ENCODE data around the gene MYPN. TPM values are rescaled to one million over a fixed set of nuclear protein-coding genes. Genes with fewer than 3 reads are reported as not detected.

MYPN gene
- total RNA-seq, 2 experiments from 2014 or later, result not detected

GRCh38 chr10:68073631-68074030 is 35.7 kb upstream of the MYPN start:
- peak overlapping the region; percentile 93 for H3K4me3 Mint-ChIP-seq
- intact Hi-C loops (cut with DNase I, micrococcal nuclease), result loop anchor here (2.0 to 10.0 kb wide), 9 partner anchors 41 to 831 kb away; partner anchors contain the start of genes SIRT1 (in 2 of the 2), CCAR1 (in 1 of the 2), DDX50 (in 1 of the 2) and RUFY2 (in 1 of the 2)
- H3K9me3 Mint-ChIP-seq, result no peaks in the 10 kb centered on the region
- no peaks in the 10 kb centered on the region for H3K27me3 Mint-ChIP-seq
- ChIA-PET POLR2A (interaction anchor here (1.7 kb wide), 1 partner anchor 13 kb away, joined by 7 read pairs; no protein-coding TSS in a partner anchor), CTCF (no interaction called here)
- no peak for DNase-seq
- no peak for TF ChIP-seq CTCF (IDR thresholded peaks at IDR 0.05)
- no peak for ATAC-seq (ENCODE audit: poor library complexity)
- peaks cover 20% of the 10 kb centered on the region for H3K36me3 ChIP-seq (ENCODE audit: insufficient read depth, low read length)
- peaks cover 44% of the 10 kb centered on the region for H3K36me3 Mint-ChIP-seq (ENCODE audit: low read depth)
- H3K4me1 Mint-ChIP-seq (ENCODE audit: low read depth), result peaks cover 55% of the 10 kb centered on the region
- no peaks in the 10 kb centered on the region for H3K9me3 ChIP-seq (ENCODE audit: control insufficient read depth in 1 of 2, insufficient read depth in 1 of 2, low read length in 2 of 2)
- peak overlapping the region; percentile 88 for H3K4me3 ChIP-seq (ENCODE audit: low read length)
- H3K27ac Mint-ChIP-seq, result peak overlapping the region; percentile 89
- H3K27me3 ChIP-seq (ENCODE audit: control insufficient read depth in 1 of 2, insufficient read depth in 2 of 2, low read length in 2 of 2), result no peaks in the 10 kb centered on the region
- no peak overlapping the region for H3K27ac ChIP-seq (ENCODE audit: low read depth in 1 of 2, low read length in 2 of 2)
- peaks cover 6% of the 10 kb centered on the region for H3K4me1 ChIP-seq (ENCODE audit: insufficient read depth, low read length)

GRCh38 chr10:68074031-68074774 is 35.1 kb upstream of the MYPN start:
- H3K27ac ChIP-seq (ENCODE audit: low read depth in 1 of 2, low read length in 2 of 2), result peak overlapping the region; percentile 94
- H3K9me3 Mint-ChIP-seq, result no peaks in the 10 kb centered on the region
- H3K4me1 ChIP-seq (ENCODE audit: insufficient read depth, low read length), result peaks cover 6% of the 10 kb centered on the region
- no peaks in the 10 kb centered on the region for H3K9me3 ChIP-seq (ENCODE audit: control insufficient read depth in 1 of 2, insufficient read depth in 1 of 2, low read length in 2 of 2)
- no peaks in the 10 kb centered on the region for H3K27me3 ChIP-seq (ENCODE audit: control insufficient read depth in 1 of 2, insufficient read depth in 2 of 2, low read length in 2 of 2)
- H3K36me3 ChIP-seq (ENCODE audit: insufficient read depth, low read length), result peaks cover 14% of the 10 kb centered on the region
- no peak for ATAC-seq (ENCODE audit: poor library complexity)
- intact Hi-C loops (cut with DNase I, micrococcal nuclease), result loop anchor here (2.0 to 10.0 kb wide), 9 partner anchors 42 to 831 kb away; partner anchors contain the start of genes SIRT1 (in 2 of the 2), CCAR1 (in 1 of the 2), DDX50 (in 1 of the 2) and RUFY2 (in 1 of the 2)
- peak overlapping the region; percentile 88 for H3K4me3 ChIP-seq (ENCODE audit: low read length)
- H3K36me3 Mint-ChIP-seq (ENCODE audit: low read depth), result peaks cover 39% of the 10 kb centered on the region
- CTCF ChIA-PET, result no interaction called here
- TF ChIP-seq CTCF (IDR thresholded peaks at IDR 0.05), result no peak
- POLR2A ChIA-PET, result interaction anchor here (0.7 to 2.7 kb wide), 3 partner anchors 189 to 258 kb away, joined by 3 to 23 read pairs (median 5); partner anchors contain the start of genes HNRNPH3 and SIRT1
- H3K4me1 Mint-ChIP-seq (ENCODE audit: low read depth), result peaks cover 50% of the 10 kb centered on the region
- peak overlapping the region; percentile 89 for H3K27ac Mint-ChIP-seq
- H3K4me3 Mint-ChIP-seq, result peak overlapping the region; percentile 93
- peak in 2 of 14 experiments; percentile 29 to 30 for DNase-seq
- no peaks in the 10 kb centered on the region for H3K27me3 Mint-ChIP-seq

GRCh38 chr10:68074775-68075549 is 34.3 kb upstream of the MYPN start, which contains the start of gene HERC4:
Gene HERC4, minus strand, starts transcription at chr10:68075283. Its CDS starts 2,175 bp downstream, at chr10:68073108.
- Mint-ChIP-seq H3K27me3 (no peaks in the 10 kb centered on the region), H3K4me1 (ENCODE audit: low read depth) (peaks cover 47% of the 10 kb centered on the region), H3K27ac (peak within 1 kb of the TSS; percentile 89), H3K4me3 (peak within 1 kb of the TSS; percentile 93), H3K36me3 (ENCODE audit: low read depth) (peaks cover 32% of the 10 kb centered on the region), H3K9me3 (no peaks in the 10 kb centered on the region)
- ATAC-seq (ENCODE audit: poor library complexity), result peak; percentile 92
- ChIA-PET CTCF (no interaction called here), POLR2A (interaction anchor here (0.7 to 2.7 kb wide), 4 partner anchors 24 to 257 kb away, joined by 3 to 23 read pairs (median 4); partner anchors contain the start of genes HNRNPH3 and SIRT1)
- DNase-seq, result peak; percentile 84 to 97 (median 90)
- H3K4me3 ChIP-seq (ENCODE audit: low read length), result peak within 1 kb of the TSS; percentile 88
- H3K27me3 ChIP-seq (ENCODE audit: control insufficient read depth in 1 of 2, insufficient read depth in 2 of 2, low read length in 2 of 2), result no peaks in the 10 kb centered on the region
- intact Hi-C loops (cut with DNase I, micrococcal nuclease), result loop anchor here (2.0 to 10.0 kb wide), 10 partner anchors 43 to 830 kb away; partner anchors contain the start of genes HNRNPH3 (in 2 of the 2), PBLD (in 2 of the 2), SIRT1 (in 2 of the 2) and CCAR1 (in 1 of the 2)
- no peak for TF ChIP-seq CTCF (IDR thresholded peaks at IDR 0.05)
- no peaks in the 10 kb centered on the region for H3K9me3 ChIP-seq (ENCODE audit: control insufficient read depth in 1 of 2, insufficient read depth in 1 of 2, low read length in 2 of 2)
- H3K4me1 ChIP-seq (ENCODE audit: insufficient read depth, low read length), result peaks cover 6% of the 10 kb centered on the region
- peaks cover 10% of the 10 kb centered on the region for H3K36me3 ChIP-seq (ENCODE audit: insufficient read depth, low read length)
- H3K27ac ChIP-seq (ENCODE audit: low read depth in 1 of 2, low read length in 2 of 2), result peak within 1 kb of the TSS; percentile 94

All from CD4-positive, alpha-beta T cell (primary cell).